Cardiac fibroblast (primary cell): ENCODE results near the gene ASTN2.

Experiments used
- DNase-seq, 2 donors: peaks; one replicate each; pipeline versions ENCODE4 v3.0.0 to v3.0.0-alpha.2; 2010; ENCODE audit warnings: low read depth in 2 of 2
- H3K4me3 ChIP-seq, 2 donors: replicated peaks in 1 of 2; 1 replicate in 1 of 2; 2 replicates in 1 of 2; pipeline ENCODE4 v1.5.1; 2011; ENCODE audit warnings: low read depth in 2 of 2, low read length in 2 of 2, mild to moderate bottlenecking in 2 of 2, moderate library complexity in 1 of 2
- CTCF ChIP-seq: IDR thresholded peaks from one replicate; pipeline ENCODE4 v1.5.1; 2011; ENCODE audit warnings: low read depth, mild to moderate bottlenecking, low read length, inconsistent platforms

Gene ASTN2

GRCh38 chr9:116935149-116935897 is 479.5 kb downstream of the ASTN2 start:
- TF ChIP-seq CTCF, result no peak
- no peak for DNase-seq
- H3K4me3 ChIP-seq, result no peak overlapping the region

GRCh38 chr9:116934131-116934530 is 480.7 kb downstream of the ASTN2 start:
- no peak for TF ChIP-seq CTCF
- no peak for DNase-seq
- no peak overlapping the region for H3K4me3 ChIP-seq

GRCh38 chr9:116933251-116933650 is 481.6 kb downstream of the ASTN2 start:
- no peak overlapping the region for H3K4me3 ChIP-seq
- no peak for DNase-seq
- TF ChIP-seq CTCF, result no peak

GRCh38 chr9:116929621-116930020 is 485.2 kb downstream of the ASTN2 start:
- no peak overlapping the region for H3K4me3 ChIP-seq
- no peak for TF ChIP-seq CTCF
- DNase-seq, result no peak

- no peak for TF ChIP-seq CTCF
Observed at GRCh38 chr9:116928884-116929283, 486.0 kb downstream of the ASTN2 start.

GRCh38 chr9:116928289-116928688 is 486.6 kb downstream of the ASTN2 start:
- no peak for DNase-seq
- no peak for TF ChIP-seq CTCF
- no peak overlapping the region for H3K4me3 ChIP-seq

More at GRCh38 chr9:116928884-116929283, 486.0 kb downstream of the ASTN2 start:
- no peak overlapping the region for H3K4me3 ChIP-seq
- no peak for DNase-seq

GRCh38 chr9:116927726-116928125 is 487.1 kb downstream of the ASTN2 start:
- H3K4me3 ChIP-seq, result no peak overlapping the region
- no peak for DNase-seq
- no peak for TF ChIP-seq CTCF
